GM12878 (cell line): ENCODE measurements around the gene VSTM4. TPM values are rescaled to one million over a fixed set of nuclear protein-coding genes. Genes with fewer than 3 reads are reported as not detected.

Experiments
- ATAC-seq: fragments of 200-7000 bp; cut with Tn5 transposase; 3 replicates; pipeline ENCODE4 v1.9.1; 2020; ENCODE audit warnings: mild to moderate bottlenecking, moderate library complexity
- BruUV-seq: library from RNA; stranded (reverse); fragments of 400-500 nt; replicated peaks from 2 replicates; lab custom pipeline; 2021; lab: Mats Ljungman, UMichigan
- CTCF ChIA-PET: fragments of 300-600 bp; sonication (Branson Sonifier 250); formaldehyde crosslinking; extraction: SDS; loops from one replicate; lab custom pipeline; 2021; ENCODE audit warnings: inconsistent platforms; lab: Yijun Ruan, JAX
- POLR2A ChIA-PET: fragments of 350-600 bp; formaldehyde crosslinking; extraction: SDS; loops from one replicate; lab custom pipeline; 2021; ENCODE audit warnings: inconsistent platforms; lab: Charles Lee
- RAD21 ChIA-PET: fragments of 300-600 bp; sonication (Branson Sonifier 250); formaldehyde crosslinking; loops from one replicate; lab custom pipeline; 2023; ENCODE audit warnings: antibody characterized with exemption; ENCODE audit not compliant: unreplicated experiment; lab: Charles Lee
- SMC1A ChIA-PET: fragments of 300-600 bp; sonication (Branson Sonifier 250); formaldehyde crosslinking; loops from one replicate; lab custom pipeline; 2023; ENCODE audit not compliant: unreplicated experiment, uncharacterized antibody; lab: Charles Lee
- DNase-seq: peaks from one replicate; pipeline ENCODE4 v3.0.0-alpha.2; 2011; ENCODE audit warnings: low read depth, low spot score
- FAIRE-seq: peaks from 3 replicates; lab custom pipeline; 2011; peaks lifted over from hg19 to GRCh38; lab: Jason Lieb, UNC
- H2AFZ ChIP-seq: 2 replicates; pipeline ENCODE4 v1.6.0; 2011; ENCODE audit warnings: low read depth, low read length, control low read depth; ENCODE audit not compliant: control insufficient read depth
- H3K27ac ChIP-seq: 2 replicates; pipeline ENCODE4 v1.5.1; 2011; ENCODE audit warnings: control low read depth; ENCODE audit not compliant: control insufficient read depth, insufficient read depth
- H3K27me3 ChIP-seq, 2 experiments: replicated peaks in 1 of 2; 2 replicates each; pipeline versions ENCODE4 v1.6.0 to v1.6.1; 2011; ENCODE audit warnings: low read length in 1 of 2; ENCODE audit not compliant: control insufficient read depth in 2 of 2, insufficient read depth in 2 of 2
- H3K36me3 ChIP-seq, 2 experiments: 2 replicates each; pipeline ENCODE4 v1.5.1; 2011; ENCODE audit warnings: low read length in 1 of 2; ENCODE audit not compliant: control insufficient read depth in 2 of 2, insufficient read depth in 2 of 2
- H3K4me1 ChIP-seq: 2 replicates; pipeline ENCODE4 v1.6.1; 2011; ENCODE audit warnings: mild to moderate bottlenecking, low read length, moderate library complexity, mixed read lengths; ENCODE audit not compliant: control insufficient read depth, insufficient read depth
- H3K4me2 ChIP-seq: 2 replicates; pipeline ENCODE4 v1.6.0; 2011; ENCODE audit warnings: control low read depth; ENCODE audit not compliant: control insufficient read depth, insufficient read depth
- H3K4me3 ChIP-seq: fragments of 200-600 bp; sonication (generic); 2 replicates; pipeline ENCODE4 v1.5.1; 2016
- H3K79me2 ChIP-seq: 2 replicates; pipeline ENCODE4 v1.6.0; 2011; ENCODE audit warnings: low read length; ENCODE audit not compliant: control insufficient read depth, insufficient read depth
- H3K9ac ChIP-seq: 2 replicates; pipeline ENCODE4 v1.8.0; 2011; ENCODE audit warnings: low read length, control low read depth, mixed read lengths; ENCODE audit not compliant: control insufficient read depth, insufficient read depth
- H3K9me3 ChIP-seq: replicated peaks from 3 replicates; pipeline ENCODE4 v1.5.1; 2011; ENCODE audit warnings: mild to moderate bottlenecking, low read length; ENCODE audit not compliant: control insufficient read depth, insufficient read depth
- H4K20me1 ChIP-seq: 2 replicates; pipeline ENCODE4 v1.6.0; 2011; ENCODE audit not compliant: control insufficient read depth, insufficient read depth
- BHLHE40 ChIP-seq, 2 experiments: fragments of 450-650 bp in 1 of 2; IDR thresholded peaks; 2 replicates each; pipeline ENCODE4 v1.6.1; 2011 to 2017; ENCODE audit warnings: low read depth in 2 of 2, borderline replicate concordance in 1 of 2, improper control_type of control experiment in 1 of 2, low read length in 1 of 2, mild to moderate bottlenecking in 1 of 2
- CTCF ChIP-seq, 3 experiments: IDR thresholded peaks in 2 of 3; conservative IDR thresholded peaks in 1 of 3; 2 replicates each; pipeline ENCODE4 v1.5.1; 2011; ENCODE audit warnings: low read depth in 3 of 3, low read length in 3 of 3, mild to moderate bottlenecking in 3 of 3, control low read depth in 2 of 3, moderate library complexity in 2 of 3, inconsistent platforms in 1 of 3, mixed read lengths in 1 of 3; ENCODE audit not compliant: control insufficient read depth in 2 of 3, insufficient read depth in 1 of 3; ENCODE audit errors: extremely low read depth in 1 of 3
- E2F4 ChIP-seq: IDR thresholded peaks from 2 replicates; pipeline ENCODE4 v1.6.1; 2012; ENCODE audit warnings: low read depth, low read length, improper control_type of control experiment
- EGR1 ChIP-seq, 2 experiments: IDR thresholded peaks; 1 replicate in 1 of 2; 2 replicates in 1 of 2; pipeline ENCODE4 v1.6.1; 2011 to 2012; ENCODE audit warnings: low read depth in 2 of 2, low read length in 2 of 2, borderline replicate concordance in 1 of 2, mild to moderate bottlenecking in 1 of 2, moderate library complexity in 1 of 2
- EP300 ChIP-seq, 2 experiments: fragments of 150-350 bp in 1 of 2; IDR thresholded peaks; 2 replicates each; pipeline ENCODE4 v1.6.1; 2011 to 2012; ENCODE audit warnings: low read depth in 2 of 2, low read length in 2 of 2, borderline replicate concordance in 1 of 2, improper control_type of control experiment in 1 of 2, inconsistent platforms in 1 of 2; ENCODE audit not compliant: control insufficient read depth in 1 of 2
- EZH2 ChIP-seq: IDR thresholded peaks from 2 replicates; pipeline ENCODE4 v1.6.1; 2012; ENCODE audit warnings: low read depth, mild to moderate bottlenecking, control low read depth, inconsistent platforms, low read length, borderline replicate concordance; ENCODE audit not compliant: control insufficient read depth
- NFYA ChIP-seq: IDR thresholded peaks from 2 replicates; pipeline ENCODE4 v1.6.1; 2011; ENCODE audit warnings: low read depth, mild to moderate bottlenecking, low read length, improper control_type of control experiment, borderline replicate concordance
- NR2C2 ChIP-seq: IDR thresholded peaks from 2 replicates; pipeline ENCODE4 v1.6.1; 2011; ENCODE audit warnings: borderline replicate concordance, low read depth; ENCODE audit not compliant: control insufficient read depth, insufficient read length
- PAX8 ChIP-seq: fragments of 450-650 bp; IDR thresholded peaks from 2 replicates; pipeline ENCODE4 v1.6.1; 2017; ENCODE audit warnings: mild to moderate bottlenecking, moderate library complexity
- PRDM15 ChIP-seq: fragments of 450-650 bp; formaldehyde crosslinking; IDR thresholded peaks from 2 replicates; pipeline ENCODE4 v1.4.0; 2020; ENCODE audit warnings: mild to moderate bottlenecking, moderate library complexity
- RCOR1 ChIP-seq: conservative IDR thresholded peaks from 2 replicates; pipeline ENCODE4 v1.6.1; 2012; ENCODE audit warnings: low read depth, low read length, improper control_type of control experiment
- SP1 ChIP-seq: IDR thresholded peaks from one replicate; pipeline ENCODE4 v1.6.1; 2011; ENCODE audit warnings: low read depth, low read length
- WRNIP1 ChIP-seq: IDR thresholded peaks from 2 replicates; pipeline ENCODE4 v1.6.1; 2011; ENCODE audit warnings: low read depth, low read length, improper control_type of control experiment, borderline replicate concordance
- ZSCAN29 ChIP-seq: fragments of 450-650 bp; IDR thresholded peaks from 2 replicates; pipeline ENCODE4 v1.6.1; 2017; ENCODE audit warnings: mild to moderate bottlenecking, moderate library complexity
- WGBS: methylation state at CpG from one replicate; pipeline ENCODE4 v1.1.6; 2016; ENCODE audit warnings: low lambda C conversion rate; ENCODE audit not compliant: insufficient replicate concordance, insufficient coverage; ENCODE audit errors: missing lambda C conversion rate; 5-methylcytosine and 5-hydroxymethylcytosine counted together
- in situ Hi-C: fragments of 300-500 bp; cut with MboI; formaldehyde crosslinking; loops from 9 replicates; pipeline ENCODE4 v1.14.3; 2018; ENCODE audit warnings: mixed read lengths
- intact Hi-C: fragments of 100-400 bp; cut with micrococcal nuclease; formaldehyde crosslinking; loops from one replicate; pipeline ENCODE4 v1.14.2; 2022; ENCODE audit not compliant: unreplicated experiment
- polyA plus RNA-seq, 11 experiments: library from polyadenylated mRNA; depleted of rRNA in 4 of 11; unstranded in 6 of 11; stranded (reverse) in 5 of 11; fragments of >200 nt; fragmentation: Nextera tagmentation in 4 of 11; fragmentation: Illumina TruSeq in 1 of 11; extraction: Ambion mirVana in 4 of 11; extraction: Trizol in 1 of 11; gene quantifications; 1 replicate in 1 of 11; 2 replicates in 10 of 11; pipeline versions ENCODE4 v1.2.1 to v1.2.3, GENCODE V29; 2011 to 2016; ENCODE audit warnings: inconsistent platforms in 2 of 11, missing spikeins in 2 of 11, low read depth in 1 of 11
- total RNA-seq, 4 experiments: library from RNA; depleted of rRNA in 3 of 4; stranded (reverse); fragments of >200 nt in 3 of 4; fragmentation: Illumina TruSeq in 1 of 4; extraction: Trizol in 1 of 4; gene quantifications; 2 replicates each; pipeline versions ENCODE4 v1.2.1 to v1.2.3, GENCODE V29; 2013 to 2021

Gene VSTM4
- total and polyA plus RNA-seq, 10 of the 15 experiments (the other 5 are each of a cell fraction or from before 2014, with no cell fraction given) = 0.01 to 0.14 (median 0.02) TPM; not detected in 7

- CTCF ChIA-PET = interaction anchor here (0.8 to 1.8 kb wide), 2 partner anchors 76 to 87 kb away, joined by 3 read pairs; no protein-coding TSS in a partner anchor
- RAD21 ChIA-PET = no interaction called here
- H3K4me2 ChIP-seq = peak overlapping the region; percentile 50
- H3K4me1 ChIP-seq = peaks cover 12% of the 10 kb centered on the region
- no TSS peak for BruUV-seq
- peak; percentile 44 for DNase-seq
- no peaks in the 10 kb centered on the region for H3K79me2 ChIP-seq
- no peaks in the 10 kb centered on the region; the same call in 2 of the 3 replicates for H3K9me3 ChIP-seq
- SMC1A ChIA-PET = interaction anchor here (1.0 to 2.1 kb wide), 7 partner anchors 8 to 31 kb away, joined by 3 to 7 read pairs (median 3); no protein-coding TSS in a partner anchor
- no peak overlapping the region for H3K4me3 ChIP-seq
- H3K9ac ChIP-seq = no peak overlapping the region
- ATAC-seq = peak; percentile 95
- no peaks in the 10 kb centered on the region for H3K27me3 ChIP-seq
- in situ Hi-C loops = no loop called here
- peak; percentile 27 for FAIRE-seq
- POLR2A ChIA-PET = no interaction called here
- intact Hi-C loops = no loop called here
- peak overlapping the region; percentile 26; the same call in 1 of the 2 replicates for H2AFZ ChIP-seq
- H4K20me1 ChIP-seq = no peaks in the 10 kb centered on the region
- H3K36me3 ChIP-seq = no peaks in the 10 kb centered on the region
- WGBS = 44% methylated on average over 13 of the region's 13 CpGs
- no peak overlapping the region for H3K27ac ChIP-seq
- TF ChIP-seq WRNIP1 = no peak
- TF ChIP-seq PAX8 = no peak
- no peak for TF ChIP-seq EZH2
- peak in 1 of 2 experiments; percentile 68; a peak in 1 of 4 replicates for TF ChIP-seq EP300 (IDR thresholded peaks at IDR 0.05; ENCODE audit: borderline replicate concordance in 1 of 2, control insufficient read depth in 1 of 2, low read depth in 2 of 2, low read length in 2 of 2)
- no peak for TF ChIP-seq CTCF (IDR thresholded peaks at IDR 0.05 in 2 of 3, conservative IDR thresholded peaks at IDR 0.05 in 1 of 3; ENCODE audit: control insufficient read depth in 2 of 3, extremely low read depth in 1 of 3, insufficient read depth in 1 of 3, low read depth in 3 of 3, low read length in 3 of 3)
- TF ChIP-seq EGR1 (IDR thresholded peaks at IDR 0.05; ENCODE audit: borderline replicate concordance in 1 of 2, low read depth in 2 of 2, low read length in 2 of 2) = no peak
- peak in 1 of 2 experiments; percentile 41; a peak in 2 of 4 replicates for TF ChIP-seq BHLHE40 (IDR thresholded peaks at IDR 0.05; ENCODE audit: borderline replicate concordance in 1 of 2, low read depth in 2 of 2, low read length in 1 of 2)
- TF ChIP-seq SP1 = no peak
- no peak for TF ChIP-seq PRDM15 (CRISPR knock-in tag)
- no peak for TF ChIP-seq RCOR1
- no peak for TF ChIP-seq ZSCAN29
- TF ChIP-seq NFYA = no peak
- no peak for TF ChIP-seq NR2C2
- no peak for TF ChIP-seq E2F4
Observed at GRCh38 chr10:49076741-49077521, 38.4 kb downstream of the VSTM4 start.
